Prostate gland (tissue), 2 donors: ENCODE results near the gene PSPN. TPM values are rescaled to one million over a fixed set of nuclear protein-coding genes. Genes with fewer than 3 reads are reported as not detected.
A peak's percentile ranks its signal among the peaks of the same experiment; 100 is the strongest.
"Not testable (repeated sequence)": the region's sequence is repeated elsewhere in the genome, so short reads cannot be mapped to it uniquely, and the experiment has no call there.

Experiments
- DNase-seq: peaks from one replicate; pipeline ENCODE4 v3.0.0-alpha.2; 2019; ENCODE audit warnings: low spot score
- H3K27ac ChIP-seq, 2 donors: fragments of 200-600 bp; sonication (generic); 2 replicates each; pipeline ENCODE4 v1.5.1; 2017 to 2019
- H3K27me3 ChIP-seq: fragments of 200-600 bp; sonication (generic); replicated peaks from 2 replicates; pipeline ENCODE4 v1.5.1; 2019; ENCODE audit not compliant: insufficient read depth
- H3K36me3 ChIP-seq, 2 donors: fragments of 200-600 bp; sonication (generic); 1 replicate in 1 of 2; 2 replicates in 1 of 2; pipeline versions ENCODE4 v1.5.1 to v1.8.1; 2017 to 2019
- H3K4me1 ChIP-seq: fragments of 200-600 bp; sonication (generic); replicated peaks from 2 replicates; pipeline ENCODE4 v1.5.1; 2019
- H3K4me3 ChIP-seq, 2 donors: fragments of 200-600 bp; sonication (generic); 2 replicates each; pipeline ENCODE4 v1.5.1; 2017 to 2019
- H3K9me3 ChIP-seq: fragments of 200-600 bp; sonication (generic); 2 replicates; pipeline ENCODE4 v1.5.1; 2017
- POLR2A ChIP-seq: fragments of 450-650 bp; IDR thresholded peaks from one replicate; pipeline ENCODE4 v1.6.1; 2016; ENCODE audit warnings: antibody characterized with exemption, mild to moderate bottlenecking
- POLR2AphosphoS5 ChIP-seq: sonication (generic); formaldehyde crosslinking; IDR thresholded peaks from one replicate; pipeline ENCODE4 v1.6.1; 2017; ENCODE audit warnings: antibody characterized with exemption
- WGBS: methylation state at CpG from one replicate; pipeline ENCODE4 v1.1.5; 2018; 5-methylcytosine and 5-hydroxymethylcytosine counted together
- intact Hi-C: fragments of 100-400 bp; cut with DNase I; formaldehyde crosslinking; loops from one replicate; pipeline ENCODE4 v1.14.2; 2022
- total RNA-seq, 2 donors: library from RNA; depleted of rRNA; stranded (reverse); fragments of >200 nt; gene quantifications; one replicate each; pipeline ENCODE4 v1.1.0, GENCODE V29; 2016
- TF ChIP-seq, protein P1 (sequence below), 4 experiments: fragments of 200-600 bp in 2 of 4; fragments of 450-650 bp in 2 of 4; sonication (generic) in 2 of 4; IDR thresholded peaks; 1 replicate in 3 of 4; 2 replicates in 1 of 4; pipeline ENCODE4 v1.5.1; 2016 to 2019; ENCODE audit warnings: antibody characterized with exemption in 4 of 4, mild to moderate bottlenecking in 2 of 4, moderate library complexity in 2 of 4

The PSPN gene
- total RNA-seq, 2 donors from 2014 or later: 1.1 to 2.2 TPM

GRCh38 chr19:6402058-6402457, 26.3 kb upstream of the PSPN start:
- Histone ChIP-seq H3K27me3 (no peaks in the 10 kb centered on the region), H3K9me3 (no peaks in the 10 kb centered on the region), H3K27ac (no peak overlapping the region), H3K4me3 (no peak overlapping the region), H3K36me3 (no peaks in the 10 kb centered on the region), H3K4me1 (no peaks in the 10 kb centered on the region)
- TF ChIP-seq POLR2AphosphoS5 (no peak), POLR2A (no peak)
- intact Hi-C loops: no loop called here
- no peak for DNase-seq
- WGBS: 87% methylated on average over 10 of the region's 10 CpGs

DNA sequence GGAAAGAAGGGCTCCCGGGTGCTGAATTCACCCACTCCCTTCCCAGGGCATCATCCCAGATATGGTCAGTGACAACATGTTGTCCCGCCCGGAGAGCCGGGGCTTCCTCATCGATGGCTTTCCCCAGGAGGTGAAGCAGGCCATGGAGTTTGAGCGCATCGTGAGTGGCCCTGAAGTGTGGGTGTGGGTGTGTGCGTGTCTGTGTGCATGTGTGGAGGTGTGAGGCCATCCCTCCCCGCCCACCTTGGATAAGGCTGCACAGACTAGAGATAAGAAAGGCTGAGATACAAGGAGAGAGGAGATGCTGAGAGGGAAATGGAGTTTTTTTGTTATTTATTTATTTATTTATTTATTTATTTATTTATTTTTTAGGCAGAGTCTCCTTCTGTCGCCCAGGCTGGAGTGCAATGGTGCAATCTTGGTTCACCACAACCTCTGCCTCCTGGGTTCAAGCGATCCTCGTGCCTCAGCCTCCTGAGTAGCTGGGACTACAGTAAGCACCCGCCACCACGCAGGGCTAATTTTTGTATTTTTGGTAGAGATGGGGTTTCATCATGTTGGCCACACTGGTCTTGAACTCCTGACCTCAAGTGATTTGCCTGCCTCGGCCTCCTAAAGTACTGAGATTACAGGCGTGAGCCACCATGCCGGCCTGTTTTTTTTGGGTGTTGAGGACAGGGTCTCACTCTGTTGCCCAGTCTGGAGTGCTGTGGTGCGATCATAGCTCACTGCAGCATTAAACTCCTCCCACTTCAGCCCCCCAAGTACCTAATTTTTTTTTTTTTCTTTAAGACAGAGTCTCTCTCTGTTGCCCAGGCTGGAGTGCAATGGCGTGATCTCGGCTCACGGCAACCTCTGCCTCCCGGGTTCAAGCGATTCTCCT, 24.6 kb upstream of the PSPN start:
- H3K27me3 ChIP-seq, H3K4me1 ChIP-seq, intact Hi-C loops, H3K36me3 ChIP-seq, H3K9me3 ChIP-seq, DNase-seq, H3K4me3 ChIP-seq, H3K27ac ChIP-seq: not testable (repeated sequence)
- 95% methylated on average over 23 of the region's 23 CpGs for WGBS

- Histone ChIP-seq H3K4me1 (peaks cover 5% of the 10 kb centered on the region), H3K9me3 (no peaks in the 10 kb centered on the region), H3K36me3 (no peaks in the 10 kb centered on the region), H3K27me3 (no peaks in the 10 kb centered on the region), H3K4me3 (no peak overlapping the region), H3K27ac (no peak overlapping the region)
- intact Hi-C loops: no loop called here
- WGBS: 91% methylated on average over 12 of the region's 12 CpGs
- DNase-seq: no peak
- TF ChIP-seq, protein P1, sequence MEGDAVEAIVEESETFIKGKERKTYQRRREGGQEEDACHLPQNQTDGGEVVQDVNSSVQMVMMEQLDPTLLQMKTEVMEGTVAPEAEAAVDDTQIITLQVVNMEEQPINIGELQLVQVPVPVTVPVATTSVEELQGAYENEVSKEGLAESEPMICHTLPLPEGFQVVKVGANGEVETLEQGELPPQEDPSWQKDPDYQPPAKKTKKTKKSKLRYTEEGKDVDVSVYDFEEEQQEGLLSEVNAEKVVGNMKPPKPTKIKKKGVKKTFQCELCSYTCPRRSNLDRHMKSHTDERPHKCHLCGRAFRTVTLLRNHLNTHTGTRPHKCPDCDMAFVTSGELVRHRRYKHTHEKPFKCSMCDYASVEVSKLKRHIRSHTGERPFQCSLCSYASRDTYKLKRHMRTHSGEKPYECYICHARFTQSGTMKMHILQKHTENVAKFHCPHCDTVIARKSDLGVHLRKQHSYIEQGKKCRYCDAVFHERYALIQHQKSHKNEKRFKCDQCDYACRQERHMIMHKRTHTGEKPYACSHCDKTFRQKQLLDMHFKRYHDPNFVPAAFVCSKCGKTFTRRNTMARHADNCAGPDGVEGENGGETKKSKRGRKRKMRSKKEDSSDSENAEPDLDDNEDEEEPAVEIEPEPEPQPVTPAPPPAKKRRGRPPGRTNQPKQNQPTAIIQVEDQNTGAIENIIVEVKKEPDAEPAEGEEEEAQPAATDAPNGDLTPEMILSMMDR (IDR thresholded peaks at IDR 0.05): no peak
- TF ChIP-seq POLR2AphosphoS5 (no peak), POLR2A (no peak)
These were observed 20.6 kb upstream of the PSPN start for GRCh38 chr19:6396305-6396704.

- intact Hi-C loops: no loop called here
- Histone ChIP-seq H3K27ac (no peak overlapping the region), H3K36me3 (no peaks in the 10 kb centered on the region), H3K4me3 (no peak overlapping the region), H3K4me1 (peaks cover 5% of the 10 kb centered on the region), H3K27me3 (no peaks in the 10 kb centered on the region), H3K9me3 (no peaks in the 10 kb centered on the region)
- no peak for DNase-seq
- TF ChIP-seq, protein P1 (IDR thresholded peaks at IDR 0.05): no peak
- no peak for TF ChIP-seq POLR2AphosphoS5
- TF ChIP-seq POLR2A: no peak
- WGBS: 92% methylated on average over 3 of the region's 3 CpGs
These were observed 19.1 kb upstream of the PSPN start for GRCh38 chr19:6394831-6395230.

DNA sequence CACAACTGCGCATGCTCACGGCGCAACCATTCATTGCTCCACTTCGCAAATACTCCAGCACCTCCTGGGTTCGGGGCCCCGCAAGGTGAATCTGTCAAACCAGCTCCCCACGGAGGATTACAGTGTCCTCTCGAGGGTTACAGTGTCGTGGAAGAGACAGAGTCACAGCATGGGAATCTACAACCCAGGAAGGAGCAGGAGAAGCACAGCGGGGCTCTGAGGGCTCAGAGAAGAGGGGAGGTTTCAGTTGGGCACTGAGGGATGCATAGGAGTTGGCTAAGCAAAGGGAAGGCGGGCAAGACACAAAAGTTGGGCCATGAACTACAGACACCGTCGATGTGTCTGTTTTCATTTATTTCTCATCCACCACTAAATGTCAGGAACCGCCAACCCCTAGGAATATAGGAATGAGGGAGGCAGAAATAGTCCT, 18.3 kb upstream of the PSPN start:
- no peak for DNase-seq
- 28% methylated on average over 13 of the region's 14 CpGs for WGBS

More for the DNA sequence above, 18.3 kb upstream of the PSPN start:
- peaks cover 5% of the 10 kb centered on the region for H3K4me1 ChIP-seq
- intact Hi-C loops: loop anchor here (1.0 to 2.0 kb wide), 2 partner anchors 21 to 31 kb away; partner anchors contain the start of gene KHSRP
- no peaks in the 10 kb centered on the region for H3K36me3 ChIP-seq
- TF ChIP-seq POLR2AphosphoS5 (no peak), POLR2A (no peak)
- TF ChIP-seq, protein P1 (IDR thresholded peaks at IDR 0.05): no peak
- peak overlapping the region; percentile 74 to 85 for H3K4me3 ChIP-seq
- H3K27ac ChIP-seq: peak overlapping the region; percentile 94 to 95
- no peaks in the 10 kb centered on the region for H3K27me3 ChIP-seq
- no peaks in the 10 kb centered on the region for H3K9me3 ChIP-seq
